Measurements from ENCODE around the gene RAD51B.

DNA sequence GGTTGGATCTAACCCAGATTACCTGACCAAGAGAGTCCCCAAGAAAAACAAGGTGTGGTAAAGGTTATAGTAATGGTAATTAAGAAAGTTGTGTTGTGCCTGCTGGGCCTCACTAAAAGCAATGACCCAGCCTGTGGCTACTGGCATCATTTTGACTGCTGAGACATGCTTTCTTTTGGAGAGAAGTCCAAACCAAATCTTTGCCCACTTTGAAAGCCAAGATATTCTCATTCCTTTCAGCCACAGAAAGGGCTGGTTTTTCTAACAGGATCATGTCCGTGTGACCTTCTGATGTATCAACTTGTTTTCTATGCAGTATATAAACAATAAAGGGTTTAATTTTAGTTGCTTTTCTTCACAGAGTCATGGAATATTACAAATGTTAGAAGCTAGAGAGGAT, 388.6 kb downstream of the RAD51B start:
- TF ChIP-seq, protein P1, sequence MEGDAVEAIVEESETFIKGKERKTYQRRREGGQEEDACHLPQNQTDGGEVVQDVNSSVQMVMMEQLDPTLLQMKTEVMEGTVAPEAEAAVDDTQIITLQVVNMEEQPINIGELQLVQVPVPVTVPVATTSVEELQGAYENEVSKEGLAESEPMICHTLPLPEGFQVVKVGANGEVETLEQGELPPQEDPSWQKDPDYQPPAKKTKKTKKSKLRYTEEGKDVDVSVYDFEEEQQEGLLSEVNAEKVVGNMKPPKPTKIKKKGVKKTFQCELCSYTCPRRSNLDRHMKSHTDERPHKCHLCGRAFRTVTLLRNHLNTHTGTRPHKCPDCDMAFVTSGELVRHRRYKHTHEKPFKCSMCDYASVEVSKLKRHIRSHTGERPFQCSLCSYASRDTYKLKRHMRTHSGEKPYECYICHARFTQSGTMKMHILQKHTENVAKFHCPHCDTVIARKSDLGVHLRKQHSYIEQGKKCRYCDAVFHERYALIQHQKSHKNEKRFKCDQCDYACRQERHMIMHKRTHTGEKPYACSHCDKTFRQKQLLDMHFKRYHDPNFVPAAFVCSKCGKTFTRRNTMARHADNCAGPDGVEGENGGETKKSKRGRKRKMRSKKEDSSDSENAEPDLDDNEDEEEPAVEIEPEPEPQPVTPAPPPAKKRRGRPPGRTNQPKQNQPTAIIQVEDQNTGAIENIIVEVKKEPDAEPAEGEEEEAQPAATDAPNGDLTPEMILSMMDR (conservative IDR thresholded peaks at IDR 0.05; ENCODE audit: low read depth, low read length) = no peak
- TF ChIP-seq EZH2 (IDR thresholded peaks at IDR 0.05; ENCODE audit: borderline replicate concordance, low read depth, low read length, poor library complexity, severe bottlenecking) = no peak

All from A673 (cell line).